Common myeloid progenitor, CD34-positive (primary cell): ENCODE data around the gene TXNRD2.

ENCODE experiments used
- CTCF ChIA-PET: fragments of 350-600 bp; sonication (Branson Sonifier 250); formaldehyde crosslinking; loops from one replicate; lab custom pipeline; 2021; ENCODE audit warnings: antibody characterized with exemption; lab: Charles Lee
- POLR2A ChIA-PET: fragments of 350-600 bp; sonication (Branson Sonifier 250); formaldehyde crosslinking; loops from one replicate; lab custom pipeline; 2021; ENCODE audit warnings: antibody characterized with exemption; lab: Charles Lee
- DNase-seq, 3 donors: peaks; one replicate each; pipeline versions ENCODE4 v3.0.0 to v3.0.0-alpha.2; 2013
- H3K27ac ChIP-seq, 2 experiments: 1 replicate in 1 of 2; 2 replicates in 1 of 2; pipeline ENCODE4 v1.7.0; 2013; ENCODE audit warnings: inconsistent platforms in 2 of 2, low read length in 2 of 2, mild to moderate bottlenecking in 2 of 2, low read depth in 1 of 2, moderate library complexity in 1 of 2; ENCODE audit not compliant: severe bottlenecking in 2 of 2, insufficient read depth in 1 of 2, poor library complexity in 1 of 2
- H3K27me3 ChIP-seq, 5 experiments: replicated peaks in 2 of 5; 1 replicate in 3 of 5; 2 replicates in 2 of 5; pipeline versions ENCODE4 v1.6.1 to v1.7.0; 2013; ENCODE audit warnings: low read length in 4 of 5, mild to moderate bottlenecking in 2 of 5, moderate library complexity in 2 of 5, inconsistent platforms in 1 of 5; ENCODE audit not compliant: insufficient read depth in 5 of 5, control insufficient read depth in 4 of 5
- H3K36me3 ChIP-seq, 4 experiments: 1 replicate in 2 of 4; 2 replicates in 2 of 4; pipeline versions ENCODE4 v1.6.1 to v1.7.0; 2013; ENCODE audit warnings: low read length in 3 of 4, control low read depth in 1 of 4, mild to moderate bottlenecking in 1 of 4; ENCODE audit not compliant: control insufficient read depth in 4 of 4, insufficient read depth in 4 of 4
- H3K4me1 ChIP-seq, 4 experiments: 1 replicate in 3 of 4; 2 replicates in 1 of 4; pipeline versions ENCODE4 v1.6.1 to v1.7.1; 2013; ENCODE audit warnings: low read length in 3 of 4, mild to moderate bottlenecking in 3 of 4, control low read depth in 1 of 4, inconsistent platforms in 1 of 4, moderate library complexity in 1 of 4; ENCODE audit not compliant: control insufficient read depth in 4 of 4, insufficient read depth in 4 of 4; ENCODE audit errors: control extremely low read depth in 1 of 4
- H3K4me3 ChIP-seq, 7 experiments: 1 replicate in 4 of 7; 2 replicates in 3 of 7; pipeline versions ENCODE4 v1.5.1 to v1.7.0; 2013; ENCODE audit warnings: mild to moderate bottlenecking in 7 of 7, low read length in 6 of 7, moderate library complexity in 6 of 7, inconsistent platforms in 2 of 7, low read depth in 2 of 7, control low read depth in 1 of 7; ENCODE audit not compliant: insufficient read depth in 4 of 7, control insufficient read depth in 1 of 7; ENCODE audit errors: extremely low read depth in 1 of 7
- H3K9me3 ChIP-seq, 5 experiments: 1 replicate in 4 of 5; 2 replicates in 1 of 5; pipeline versions ENCODE4 v1.6.1 to v1.7.1; 2013; ENCODE audit warnings: low read length in 4 of 5, mild to moderate bottlenecking in 2 of 5, inconsistent platforms in 1 of 5, low read depth in 1 of 5, moderate library complexity in 1 of 5; ENCODE audit not compliant: control insufficient read depth in 4 of 5, insufficient read depth in 2 of 5; ENCODE audit errors: control extremely low read depth in 1 of 5
- WGBS: methylation state at CpG from one replicate; pipeline ENCODE4 v1.1.5; 2013; ENCODE audit not compliant: insufficient coverage; 5-methylcytosine and 5-hydroxymethylcytosine counted together

The TXNRD2 gene

GRCh38 chr22:19887256-19887985 is 54.2 kb downstream of the TXNRD2 start:
- H3K9me3 ChIP-seq, result no peaks in the 10 kb centered on the region
- no peaks in the 10 kb centered on the region for H3K27me3 ChIP-seq
- 89% methylated on average over 13 of the region's 16 CpGs for WGBS
- H3K36me3 ChIP-seq, result peaks cover 0 to 4% (median 2%) of the 10 kb centered on the region in 4 experiments
- POLR2A ChIA-PET, result interaction anchor here (1.6 kb wide), 1 partner anchor 32 kb away, joined by 10 read pairs; no protein-coding TSS in a partner anchor
- peak overlapping the region in 1 of 7 experiments; percentile 24 for H3K4me3 ChIP-seq
- DNase-seq, result no peak
- CTCF ChIA-PET, result interaction anchor here (0.7 to 1.8 kb wide), 6 partner anchors 21 to 114 kb away, joined by 3 to 5 read pairs (median 3); no protein-coding TSS in a partner anchor
- H3K27ac ChIP-seq, result no peak overlapping the region
- peaks cover 2 to 52% (median 44%) of the 10 kb centered on the region in 4 experiments for H3K4me1 ChIP-seq

- ChIA-PET CTCF (interaction anchor here (0.7 to 1.8 kb wide), 6 partner anchors 20 to 113 kb away, joined by 3 to 5 read pairs (median 3); no protein-coding TSS in a partner anchor), POLR2A (interaction anchor here (1.6 kb wide), 1 partner anchor 31 kb away, joined by 10 read pairs; no protein-coding TSS in a partner anchor)
- Histone ChIP-seq H3K9me3 (no peaks in the 10 kb centered on the region), H3K4me1 (peaks cover 0 to 45% (median 37%) of the 10 kb centered on the region in 4 experiments), H3K27ac (peak overlapping the region in 1 of 2 experiments; percentile 36), H3K27me3 (no peaks in the 10 kb centered on the region), H3K36me3 (peaks cover 0 to 4% (median 2%) of the 10 kb centered on the region in 4 experiments), H3K4me3 (peak overlapping the region in 1 of 7 experiments; percentile 10)
- peak; percentile 54 to 91 (median 87) for DNase-seq
- WGBS, result 51% methylated on average over 5 of the region's 12 CpGs
Observed at GRCh38 chr22:19886605-19887255, 54.9 kb downstream of the TXNRD2 start.

GRCh38 chr22:19885841-19886592 is 55.6 kb downstream of the TXNRD2 start:
- WGBS, result 90% methylated on average over 12 of the region's 15 CpGs
- no peaks in the 10 kb centered on the region for H3K27me3 ChIP-seq
- no peaks in the 10 kb centered on the region for H3K9me3 ChIP-seq
- H3K36me3 ChIP-seq, result peaks cover 0 to 6% (median 2%) of the 10 kb centered on the region in 4 experiments
- peaks cover 0 to 38% (median 30%) of the 10 kb centered on the region in 4 experiments for H3K4me1 ChIP-seq
- peak overlapping the region in 1 of 7 experiments; percentile 10 for H3K4me3 ChIP-seq
- peak overlapping the region in 1 of 2 experiments; percentile 36 for H3K27ac ChIP-seq
- CTCF ChIA-PET, result interaction anchor here (0.8 to 1.1 kb wide), 3 partner anchors 24 to 112 kb away, joined by 3 to 4 read pairs (median 3); no protein-coding TSS in a partner anchor
- DNase-seq, result no peak
- POLR2A ChIA-PET, result interaction anchor here (1.6 kb wide), 1 partner anchor 30 kb away, joined by 10 read pairs; no protein-coding TSS in a partner anchor

GRCh38 chr22:19884954-19885751 is 56.5 kb downstream of the TXNRD2 start:
- no peak overlapping the region for H3K4me3 ChIP-seq
- peaks cover 0 to 29% (median 22%) of the 10 kb centered on the region in 4 experiments for H3K4me1 ChIP-seq
- no peaks in the 10 kb centered on the region for H3K9me3 ChIP-seq
- no peak overlapping the region for H3K27ac ChIP-seq
- no peak for DNase-seq
- ChIA-PET POLR2A (no interaction called here), CTCF (interaction anchor here (1.1 to 1.7 kb wide), 3 partner anchors 9 to 84 kb away, joined by 3 to 6 read pairs (median 4); no protein-coding TSS in a partner anchor)
- no peaks in the 10 kb centered on the region for H3K27me3 ChIP-seq
- peaks cover 0 to 8% (median 3%) of the 10 kb centered on the region in 4 experiments for H3K36me3 ChIP-seq
- 96% methylated on average over 24 of the region's 26 CpGs for WGBS

GRCh38 chr22:19884161-19884953 is 57.3 kb downstream of the TXNRD2 start:
- no peaks in the 10 kb centered on the region for H3K9me3 ChIP-seq
- ChIA-PET CTCF (interaction anchor here (1.1 to 1.7 kb wide), 3 partner anchors 8 to 84 kb away, joined by 3 to 6 read pairs (median 4); no protein-coding TSS in a partner anchor), POLR2A (no interaction called here)
- peaks cover 0 to 25% (median 17%) of the 10 kb centered on the region in 4 experiments for H3K4me1 ChIP-seq
- H3K4me3 ChIP-seq, result no peak overlapping the region
- no peaks in the 10 kb centered on the region for H3K27me3 ChIP-seq
- no peak for DNase-seq
- H3K36me3 ChIP-seq, result peaks cover 0 to 12% (median 3%) of the 10 kb centered on the region in 4 experiments
- 95% methylated on average over 15 of the region's 15 CpGs for WGBS
- H3K27ac ChIP-seq, result no peak overlapping the region
